Panc1 (cell line): Measurements from ENCODE around the gene ACER2. TPM values are rescaled to one million over a fixed set of nuclear protein-coding genes. Genes with fewer than 3 reads are reported as not detected.

ENCODE experiments used
- ATAC-seq: fragments of 200-7000 bp; cut with Tn5 transposase; 2 replicates; pipeline ENCODE4 v1.9.1; 2020; ENCODE audit warnings: mild to moderate bottlenecking, moderate library complexity
- BruUV-seq: library from RNA; stranded (reverse); fragments of 400-500 nt; replicated peaks from 2 replicates; lab custom pipeline; 2021; lab: Mats Ljungman, UMichigan
- CTCF ChIA-PET: fragments of 300-600 bp; sonication (Branson Sonifier 250); formaldehyde crosslinking; loops from one replicate; lab custom pipeline; 2022; ENCODE audit warnings: antibody characterized with exemption; lab: Charles Lee
- POLR2A ChIA-PET: fragments of 300-600 bp; sonication (Branson Sonifier 250); formaldehyde crosslinking; loops from one replicate; lab custom pipeline; 2022; ENCODE audit warnings: antibody characterized with exemption; lab: Charles Lee
- DNase-seq: peaks from one replicate; pipeline ENCODE4 v3.0.0-alpha.2; 2010; ENCODE audit warnings: low read depth, low spot score
- H3K27ac ChIP-seq: 2 replicates; pipeline ENCODE4 v1.5.1; 2011; ENCODE audit warnings: mild to moderate bottlenecking, low read length, inconsistent platforms
- H3K27me3 ChIP-seq: fragments of 200-500 bp; sonication (Bioruptor generic); 2 replicates; pipeline ENCODE4 v1.6.0; 2014; ENCODE audit warnings: low read length, inconsistent platforms; ENCODE audit not compliant: control insufficient read depth, insufficient read depth
- H3K36me3 ChIP-seq: fragments of 200-500 bp; sonication (Bioruptor generic); 2 replicates; pipeline ENCODE4 v1.5.1; 2014; ENCODE audit warnings: inconsistent platforms, mild to moderate bottlenecking, low read length, moderate library complexity; ENCODE audit not compliant: control insufficient read depth, insufficient read depth
- H3K4me1 ChIP-seq: 2 replicates; pipeline ENCODE4 v1.5.1; 2011; ENCODE audit warnings: inconsistent platforms, mild to moderate bottlenecking, low read length, moderate library complexity; ENCODE audit not compliant: control insufficient read depth, insufficient read depth
- H3K4me3 ChIP-seq, 2 experiments: 2 replicates each; pipeline ENCODE4 v1.5.1; 2011 to 2012; ENCODE audit warnings: low read depth in 2 of 2, low read length in 2 of 2, mild to moderate bottlenecking in 2 of 2, inconsistent platforms in 1 of 2, moderate library complexity in 1 of 2
- H3K9me3 ChIP-seq: fragments of 200-500 bp; sonication (Bioruptor generic); 2 replicates; pipeline ENCODE4 v1.5.1; 2014; ENCODE audit warnings: low read depth, mild to moderate bottlenecking, inconsistent platforms, low read length, moderate library complexity; ENCODE audit not compliant: control insufficient read depth, insufficient read depth
- POLR2AphosphoS5 ChIP-seq: IDR thresholded peaks from 2 replicates; pipeline ENCODE4 v1.6.1; 2012; ENCODE audit warnings: mild to moderate bottlenecking, low read depth, low read length, moderate library complexity
- SIN3A ChIP-seq: IDR thresholded peaks from 2 replicates; pipeline ENCODE4 v1.6.1; 2012; ENCODE audit warnings: low read depth, mild to moderate bottlenecking, low read length, moderate library complexity, borderline replicate concordance; ENCODE audit not compliant: insufficient read depth
- TCF7L2 ChIP-seq: IDR thresholded peaks from 2 replicates; pipeline ENCODE4 v1.6.1; 2011; ENCODE audit warnings: mild to moderate bottlenecking, low read depth, low read length, inconsistent platforms
- in situ Hi-C: cut with HindIII; loops from 2 replicates; pipeline ENCODE4 v1.10.0; 2016; ENCODE audit warnings: low sequenced_read_pairs, low pct_unique_long_range_greater_than_20kb
- intact Hi-C: fragments of 100-400 bp; cut with micrococcal nuclease; formaldehyde crosslinking; loops from one replicate; pipeline ENCODE4 v1.10.0; 2022; ENCODE audit not compliant: unreplicated experiment
- total RNA-seq: library from RNA; stranded (reverse); gene quantifications from one replicate; pipeline ENCODE4 v1.2.1, GENCODE V29; 2021; ENCODE audit not compliant: unreplicated experiment
- TF ChIP-seq, protein P1 (sequence below), 2 experiments: IDR thresholded peaks; 2 replicates each; pipeline ENCODE4 v1.6.1; 2011 to 2012; ENCODE audit warnings: low read depth in 2 of 2, control low read depth in 1 of 2, low read length in 1 of 2, mild to moderate bottlenecking in 1 of 2, moderate library complexity in 1 of 2; ENCODE audit not compliant: insufficient read depth in 1 of 2
- TF ChIP-seq, protein P2 (sequence below): fragments of 450-650 bp; IDR thresholded peaks from 2 replicates; pipeline ENCODE4 v1.5.1; 2017; ENCODE audit warnings: mild to moderate bottlenecking

The ACER2 gene
- total RNA-seq, 1 experiment from 2014 or later, result 1.3 TPM

- POLR2A ChIA-PET, result no interaction called here
- in situ Hi-C loops, result no loop called here
Measured at GRCh38 chr9:19460243-19460642, 51.4 kb downstream of the ACER2 start.

DNA sequence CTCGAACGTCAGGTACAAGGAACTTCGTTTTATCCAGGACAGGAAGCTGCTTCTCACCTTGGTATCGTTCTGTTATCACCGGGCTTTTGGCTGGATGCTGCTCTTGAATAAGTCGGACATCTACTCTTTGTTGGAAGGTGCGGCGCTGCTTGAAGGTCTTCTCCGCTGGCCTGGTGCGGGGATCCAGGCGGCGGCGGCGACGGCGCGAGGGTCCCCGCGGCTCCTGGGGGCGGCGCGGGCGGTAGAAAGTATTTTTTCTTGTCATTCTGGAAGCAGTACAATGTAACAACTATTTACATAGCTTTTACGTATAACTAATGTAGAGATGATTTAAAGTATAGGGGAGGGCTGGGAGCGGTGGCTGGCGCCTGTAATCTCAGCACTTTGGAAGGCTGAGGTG is 52.3 kb downstream of the ACER2 start:
- Histone ChIP-seq H3K4me1 (no peaks in the 10 kb centered on the region; the same call in 1 of the 2 replicates), H3K9me3 (no peaks in the 10 kb centered on the region), H3K4me3 (no peak overlapping the region), H3K27me3 (no peaks in the 10 kb centered on the region), H3K36me3 (no peaks in the 10 kb centered on the region), H3K27ac (no peak overlapping the region)
- no peak for DNase-seq
- CTCF ChIA-PET, result interaction anchor here (0.6 kb wide), 1 partner anchor 388 kb away, joined by 3 read pairs; no protein-coding TSS in a partner anchor
- no peak for TF ChIP-seq TCF7L2
- no peak for TF ChIP-seq POLR2AphosphoS5
- TF ChIP-seq, protein P1, sequence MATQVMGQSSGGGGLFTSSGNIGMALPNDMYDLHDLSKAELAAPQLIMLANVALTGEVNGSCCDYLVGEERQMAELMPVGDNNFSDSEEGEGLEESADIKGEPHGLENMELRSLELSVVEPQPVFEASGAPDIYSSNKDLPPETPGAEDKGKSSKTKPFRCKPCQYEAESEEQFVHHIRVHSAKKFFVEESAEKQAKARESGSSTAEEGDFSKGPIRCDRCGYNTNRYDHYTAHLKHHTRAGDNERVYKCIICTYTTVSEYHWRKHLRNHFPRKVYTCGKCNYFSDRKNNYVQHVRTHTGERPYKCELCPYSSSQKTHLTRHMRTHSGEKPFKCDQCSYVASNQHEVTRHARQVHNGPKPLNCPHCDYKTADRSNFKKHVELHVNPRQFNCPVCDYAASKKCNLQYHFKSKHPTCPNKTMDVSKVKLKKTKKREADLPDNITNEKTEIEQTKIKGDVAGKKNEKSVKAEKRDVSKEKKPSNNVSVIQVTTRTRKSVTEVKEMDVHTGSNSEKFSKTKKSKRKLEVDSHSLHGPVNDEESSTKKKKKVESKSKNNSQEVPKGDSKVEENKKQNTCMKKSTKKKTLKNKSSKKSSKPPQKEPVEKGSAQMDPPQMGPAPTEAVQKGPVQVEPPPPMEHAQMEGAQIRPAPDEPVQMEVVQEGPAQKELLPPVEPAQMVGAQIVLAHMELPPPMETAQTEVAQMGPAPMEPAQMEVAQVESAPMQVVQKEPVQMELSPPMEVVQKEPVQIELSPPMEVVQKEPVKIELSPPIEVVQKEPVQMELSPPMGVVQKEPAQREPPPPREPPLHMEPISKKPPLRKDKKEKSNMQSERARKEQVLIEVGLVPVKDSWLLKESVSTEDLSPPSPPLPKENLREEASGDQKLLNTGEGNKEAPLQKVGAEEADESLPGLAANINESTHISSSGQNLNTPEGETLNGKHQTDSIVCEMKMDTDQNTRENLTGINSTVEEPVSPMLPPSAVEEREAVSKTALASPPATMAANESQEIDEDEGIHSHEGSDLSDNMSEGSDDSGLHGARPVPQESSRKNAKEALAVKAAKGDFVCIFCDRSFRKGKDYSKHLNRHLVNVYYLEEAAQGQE (IDR thresholded peaks at IDR 0.05; ENCODE audit: insufficient read depth in 1 of 2, low read depth in 2 of 2, low read length in 1 of 2), result no peak
- no peak for TF ChIP-seq SIN3A
- TF ChIP-seq, protein P2, sequence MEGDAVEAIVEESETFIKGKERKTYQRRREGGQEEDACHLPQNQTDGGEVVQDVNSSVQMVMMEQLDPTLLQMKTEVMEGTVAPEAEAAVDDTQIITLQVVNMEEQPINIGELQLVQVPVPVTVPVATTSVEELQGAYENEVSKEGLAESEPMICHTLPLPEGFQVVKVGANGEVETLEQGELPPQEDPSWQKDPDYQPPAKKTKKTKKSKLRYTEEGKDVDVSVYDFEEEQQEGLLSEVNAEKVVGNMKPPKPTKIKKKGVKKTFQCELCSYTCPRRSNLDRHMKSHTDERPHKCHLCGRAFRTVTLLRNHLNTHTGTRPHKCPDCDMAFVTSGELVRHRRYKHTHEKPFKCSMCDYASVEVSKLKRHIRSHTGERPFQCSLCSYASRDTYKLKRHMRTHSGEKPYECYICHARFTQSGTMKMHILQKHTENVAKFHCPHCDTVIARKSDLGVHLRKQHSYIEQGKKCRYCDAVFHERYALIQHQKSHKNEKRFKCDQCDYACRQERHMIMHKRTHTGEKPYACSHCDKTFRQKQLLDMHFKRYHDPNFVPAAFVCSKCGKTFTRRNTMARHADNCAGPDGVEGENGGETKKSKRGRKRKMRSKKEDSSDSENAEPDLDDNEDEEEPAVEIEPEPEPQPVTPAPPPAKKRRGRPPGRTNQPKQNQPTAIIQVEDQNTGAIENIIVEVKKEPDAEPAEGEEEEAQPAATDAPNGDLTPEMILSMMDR, result no peak
- POLR2A ChIA-PET, result no interaction called here
- intact Hi-C loops (no loop called here), in situ Hi-C loops (no loop called here)
- BruUV-seq, result no TSS peak
- ATAC-seq, result no peak

More at GRCh38 chr9:19460243-19460642, 51.4 kb downstream of the ACER2 start:
- DNase-seq, result no peak
- Histone ChIP-seq H3K4me3 (no peak overlapping the region), H3K4me1 (no peaks in the 10 kb centered on the region; the same call in 1 of the 2 replicates), H3K36me3 (no peaks in the 10 kb centered on the region), H3K9me3 (no peaks in the 10 kb centered on the region), H3K27me3 (no peaks in the 10 kb centered on the region), H3K27ac (no peak overlapping the region)
- intact Hi-C loops, result no loop called here
- no TSS peak for BruUV-seq
- CTCF ChIA-PET, result no interaction called here
- ATAC-seq, result no peak
- TF ChIP-seq, protein P2, result no peak
- TF ChIP-seq SIN3A (no peak), TCF7L2 (no peak), POLR2AphosphoS5 (no peak)
- TF ChIP-seq, protein P1 (IDR thresholded peaks at IDR 0.05; ENCODE audit: insufficient read depth in 1 of 2, low read depth in 2 of 2, low read length in 1 of 2), result no peak
